Body of pancreas (tissue), 4 donors: Measurements from ENCODE around the gene VPS37D. TPM values are rescaled to one million over a fixed set of nuclear protein-coding genes. Genes with fewer than 3 reads are reported as not detected.
"Not testable (repeated sequence)": the region's sequence is repeated elsewhere in the genome, so short reads cannot be mapped to it uniquely, and the experiment has no call there.

Experiments used
- ATAC-seq: fragments of 150-250 bp; one replicate; pipeline ENCODE4 v1.9.1; 2016
- DNase-seq, 4 donors: peaks; one replicate each; pipeline ENCODE4 v3.0.0-alpha.2; 2019
- H3K27ac ChIP-seq, 4 donors: fragments of 200-600 bp; sonication (generic); 1 replicate in 3 of 4; 2 replicates in 1 of 4; pipeline versions ENCODE4 v1.5.1 to v1.6.1; 2016 to 2019; ENCODE audit warnings: mild to moderate bottlenecking in 1 of 4, mixed read lengths in 1 of 4, moderate library complexity in 1 of 4
- H3K27me3 ChIP-seq, 2 donors: fragments of 200-600 bp; sonication (generic); one replicate each; pipeline ENCODE4 v1.6.0; 2016; ENCODE audit warnings: mild to moderate bottlenecking in 1 of 2
- H3K36me3 ChIP-seq, 2 donors: fragments of 200-600 bp; sonication (generic); replicated peaks in 1 of 2; 2 replicates each; pipeline ENCODE4 v1.5.1; 2016; ENCODE audit warnings: low read depth in 2 of 2; ENCODE audit not compliant: insufficient read depth in 1 of 2
- H3K4me1 ChIP-seq: fragments of 200-600 bp; sonication (generic); one replicate; pipeline ENCODE4 v1.6.0; 2016
- H3K4me3 ChIP-seq, 2 donors: fragments of 200-600 bp; sonication (generic); 1 replicate in 1 of 2; 2 replicates in 1 of 2; pipeline ENCODE4 v1.5.1; 2016 to 2019
- H3K9me3 ChIP-seq, 3 donors: fragments of 200-600 bp; sonication (generic); 1 replicate in 2 of 3; 2 replicates in 1 of 3; pipeline ENCODE4 v1.5.1; 2016
- POLR2A ChIP-seq, 3 donors: fragments of 450-650 bp; IDR thresholded peaks; one replicate each; pipeline ENCODE4 v1.6.1; 2016; ENCODE audit warnings: antibody characterized with exemption in 3 of 3, mild to moderate bottlenecking in 2 of 3
- WGBS, 2 donors: methylation state at CpG; one replicate each; pipeline ENCODE4 v1.1.5; 2017; 5-methylcytosine and 5-hydroxymethylcytosine counted together
- intact Hi-C: fragments of 100-400 bp; cut with DNase I; formaldehyde crosslinking; loops from one replicate; pipeline ENCODE4 v1.15.1; 2023
- microRNA counts, 2 donors: library from miRNA; unstranded; fragments of <30 nt; microRNA quantifications; one replicate each; lab custom pipeline; 2017
- microRNA-seq, 2 donors: library from miRNA; unstranded; fragments of <30 nt; microRNA quantifications; one replicate each; pipeline ENCODE4, GENCODE V29; 2016; ENCODE audit warnings: borderline number of aligned reads in 2 of 2, borderline replicate concordance in 2 of 2
- small RNA-seq: library from RNA; depleted of rRNA; stranded (forward); fragments of <200 nt; gene quantifications from one replicate; pipeline ENCODE3, GENCODE V24; 2016
- total RNA-seq, 2 donors: library from RNA; depleted of rRNA; stranded (reverse); fragments of >200 nt; gene quantifications; one replicate each; pipeline ENCODE4 v1.1.0, GENCODE V29; 2016
- TF ChIP-seq, protein P1 (sequence below), 7 experiments: fragments of 450-650 bp in 4 of 7; fragments of 200-600 bp in 3 of 7; sonication (generic) in 3 of 7; IDR thresholded peaks; one replicate each; pipeline ENCODE4 v1.5.1; 2016 to 2019; ENCODE audit warnings: antibody characterized with exemption in 7 of 7

VPS37D gene
- total RNA-seq, 2 donors from 2014 or later = 1.3 to 6.0 TPM

GRCh38 chr7:73719806-73720169 lies 52.2 kb downstream of the VPS37D start:
- Histone ChIP-seq H3K27me3 (no peaks in the 10 kb centered on the region), H3K4me3 (no peak overlapping the region), H3K27ac (no peak overlapping the region), H3K9me3 (no peaks in the 10 kb centered on the region), H3K36me3 (no peaks in the 10 kb centered on the region), H3K4me1 (peaks cover 34% of the 10 kb centered on the region)
- intact Hi-C loops = loop anchor here (5.0 to 10.0 kb wide), 2 partner anchors 45 to 107 kb away; no protein-coding TSS in a partner anchor
- peak; percentile 27 for ATAC-seq
- WGBS, 2 donors = 15 to 25% methylated on average over 6 to 10 of the region's 16 CpGs
- DNase-seq = peak in 2 of 4 donors; percentile 20 to 35
- TF ChIP-seq POLR2A (IDR thresholded peaks at IDR 0.05) = no peak
- TF ChIP-seq, protein P1, sequence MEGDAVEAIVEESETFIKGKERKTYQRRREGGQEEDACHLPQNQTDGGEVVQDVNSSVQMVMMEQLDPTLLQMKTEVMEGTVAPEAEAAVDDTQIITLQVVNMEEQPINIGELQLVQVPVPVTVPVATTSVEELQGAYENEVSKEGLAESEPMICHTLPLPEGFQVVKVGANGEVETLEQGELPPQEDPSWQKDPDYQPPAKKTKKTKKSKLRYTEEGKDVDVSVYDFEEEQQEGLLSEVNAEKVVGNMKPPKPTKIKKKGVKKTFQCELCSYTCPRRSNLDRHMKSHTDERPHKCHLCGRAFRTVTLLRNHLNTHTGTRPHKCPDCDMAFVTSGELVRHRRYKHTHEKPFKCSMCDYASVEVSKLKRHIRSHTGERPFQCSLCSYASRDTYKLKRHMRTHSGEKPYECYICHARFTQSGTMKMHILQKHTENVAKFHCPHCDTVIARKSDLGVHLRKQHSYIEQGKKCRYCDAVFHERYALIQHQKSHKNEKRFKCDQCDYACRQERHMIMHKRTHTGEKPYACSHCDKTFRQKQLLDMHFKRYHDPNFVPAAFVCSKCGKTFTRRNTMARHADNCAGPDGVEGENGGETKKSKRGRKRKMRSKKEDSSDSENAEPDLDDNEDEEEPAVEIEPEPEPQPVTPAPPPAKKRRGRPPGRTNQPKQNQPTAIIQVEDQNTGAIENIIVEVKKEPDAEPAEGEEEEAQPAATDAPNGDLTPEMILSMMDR (IDR thresholded peaks at IDR 0.05) = no peak

DNA sequence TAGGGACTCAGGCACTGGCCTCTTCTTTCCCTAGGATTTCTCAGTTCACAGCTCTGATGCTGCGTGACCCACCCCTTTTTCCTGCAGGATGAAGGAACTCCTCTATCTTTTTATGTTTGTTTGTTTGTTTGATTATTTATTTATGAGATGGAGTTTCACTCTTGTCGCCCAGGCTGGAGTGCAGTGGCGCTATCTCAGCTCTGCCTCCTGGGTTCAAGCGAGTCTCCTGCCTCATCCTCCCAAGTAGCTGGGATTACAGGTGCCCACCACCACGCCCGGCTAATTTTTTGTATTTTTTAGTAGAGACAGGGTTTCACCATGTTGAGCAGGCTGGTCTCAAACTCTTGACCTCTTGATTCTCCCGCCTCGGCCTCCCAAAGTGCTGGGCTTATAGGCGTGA lies 52.8 kb downstream of the VPS37D start:
- H3K27ac ChIP-seq, ATAC-seq, H3K36me3 ChIP-seq, DNase-seq, H3K27me3 ChIP-seq, H3K4me3 ChIP-seq, H3K9me3 ChIP-seq: not testable (repeated sequence)
- WGBS, 2 donors = 89% methylated on average over 9 of the region's 9 CpGs
- peaks cover 34% of the 10 kb centered on the region for H3K4me1 ChIP-seq
- intact Hi-C loops = loop anchor here (10.0 kb wide), 1 partner anchor 46 kb away; no protein-coding TSS in a partner anchor

DNA sequence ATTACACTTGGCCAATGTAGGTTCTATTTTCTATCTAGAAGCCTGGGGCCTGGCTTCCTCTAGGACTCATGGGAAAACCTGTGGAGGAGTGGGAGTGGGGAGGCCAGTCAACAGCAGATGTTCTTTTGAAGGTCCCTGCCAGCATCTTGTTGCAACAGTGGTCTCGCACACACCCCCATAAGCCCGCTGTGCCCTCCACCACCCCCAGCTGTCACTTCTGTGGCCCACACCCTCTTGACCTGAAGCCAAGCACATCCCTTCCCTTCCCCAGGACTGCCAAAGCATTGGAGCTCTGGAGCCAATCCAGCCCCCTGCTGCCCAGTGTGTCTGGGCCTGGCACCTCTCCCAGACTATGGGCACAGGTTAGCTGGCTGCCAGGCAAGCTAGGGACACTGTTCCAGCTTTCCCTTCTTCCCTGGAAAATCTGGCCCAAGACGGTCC lies 53.8 kb downstream of the VPS37D start:
- no peak overlapping the region for H3K4me3 ChIP-seq
- peaks cover 34% of the 10 kb centered on the region for H3K4me1 ChIP-seq
- no peak for TF ChIP-seq POLR2A (IDR thresholded peaks at IDR 0.05)
- TF ChIP-seq, protein P1 (IDR thresholded peaks at IDR 0.05) = peak in 2 of 7 experiments; percentile 21 to 24

More for the DNA sequence above, 53.8 kb downstream of the VPS37D start:
- 10 to 37% methylated on average over 2 to 3 of the region's 3 CpGs for WGBS, 2 donors
- H3K27me3 ChIP-seq = no peaks in the 10 kb centered on the region
- H3K36me3 ChIP-seq = no peaks in the 10 kb centered on the region
- DNase-seq (peak; percentile 86 to 96 (median 91)), ATAC-seq (peak; percentile 59)
- peak overlapping the region; percentile 25 to 39 (median 36) for H3K27ac ChIP-seq
- H3K9me3 ChIP-seq = no peaks in the 10 kb centered on the region
- intact Hi-C loops = loop anchor here (10.0 kb wide), 1 partner anchor 47 kb away; no protein-coding TSS in a partner anchor

MicroRNAs within 50 kb of the gene (microRNA counts, 767-probe panel; counts per million panel counts)
- microRNA hsa-miR-4284 (lab: Ali Mortazavi, UCI) = 0 to 736 counts per million in 2 donors

Small RNAs within 50 kb of the gene (microRNA-seq; reads per million reads assigned to microRNA genes)
- gene MIR4284 = 0 reads per million in 2 donors

Small RNAs within 50 kb of the gene (small RNA-seq; reads per million reads assigned to genes)
- not detected for gene MIR4284

Other genes with a start within 250 kb of the VPS37D start
- gene FZD9, start 234.1 kb upstream of the VPS37D start, total RNA-seq = 1 to 10 TPM in 1 of 2 donors, under 1 TPM in 1; 0.26 to 3.0 TPM
- 10 to 100 TPM; 28.3 to 32.3 TPM for gene BAZ1B, start 145.5 kb upstream of the VPS37D start, total RNA-seq
- 10 to 100 TPM; 44.4 to 90.0 TPM for gene BCL7B, start 110.1 kb upstream of the VPS37D start, total RNA-seq
- 10 to 100 TPM; 25.9 to 30.7 TPM for gene TBL2, start 89.3 kb upstream of the VPS37D start, total RNA-seq
- gene MLXIPL, start 43.3 kb upstream of the VPS37D start, total RNA-seq = 10 to 100 TPM; 13.5 to 33.0 TPM
- gene DNAJC30, start 15.6 kb downstream of the VPS37D start, total RNA-seq = 1 to 10 TPM; 3.6 to 5.6 TPM
- gene BUD23, start 15.8 kb downstream of the VPS37D start, total RNA-seq = 10 to 100 TPM; 34.3 to 43.3 TPM
- gene STX1A, start 51.8 kb downstream of the VPS37D start, total RNA-seq = 10 to 100 TPM in 1 of 2 donors, 1 to 10 TPM in 1; 9.9 to 12.5 TPM
- 10 to 100 TPM; 21.5 to 22.7 TPM for gene ABHD11, start 71.0 kb downstream of the VPS37D start, total RNA-seq
- gene CLDN3, start 102.4 kb downstream of the VPS37D start, total RNA-seq = 100 to 1,000 TPM in 1 of 2 donors, 10 to 100 TPM in 1; 94.2 to 150 TPM
- gene CLDN4, start 163.2 kb downstream of the VPS37D start, total RNA-seq = 10 to 100 TPM; 65.6 to 76.8 TPM
- 1 to 10 TPM; 2.1 to 3.3 TPM for gene METTL27, start 174.7 kb downstream of the VPS37D start, total RNA-seq
- gene TMEM270, start 193.3 kb downstream of the VPS37D start, total RNA-seq = not detected